BE2C (cell line): ENCODE results near the gene LENG9. TPM values are rescaled to one million over a fixed set of nuclear protein-coding genes. Genes with fewer than 3 reads are reported as not detected.
"Not testable (repeated sequence)": the region's sequence is repeated elsewhere in the genome, so short reads cannot be mapped to it uniquely, and the experiment has no call there.

Experiments used
- DNase-seq: peaks from one replicate; pipeline ENCODE4 v3.0.0-alpha.2; 2020
- H3K27me3 ChIP-seq: fragments of 250-450 bp; sonication (Bioruptor Pico); 2 replicates; pipeline ENCODE4 v1.5.1; 2020; ENCODE audit warnings: mild to moderate bottlenecking
- H3K36me3 ChIP-seq: fragments of 250-450 bp; sonication (Bioruptor Pico); 2 replicates; pipeline ENCODE4 v1.5.1; 2020; ENCODE audit warnings: mild to moderate bottlenecking
- H3K4me1 ChIP-seq: fragments of 250-450 bp; sonication (Bioruptor Pico); 2 replicates; pipeline ENCODE4 v1.5.1; 2020
- H3K4me3 ChIP-seq: 2 replicates; pipeline ENCODE4 v1.5.1; 2011; ENCODE audit warnings: low read depth, low read length
- H3K9me3 ChIP-seq: fragments of 250-450 bp; sonication (Bioruptor Pico); 2 replicates; pipeline ENCODE4 v1.5.1; 2020
- CTCF ChIP-seq: IDR thresholded peaks from 2 replicates; pipeline ENCODE4 v1.5.1; 2012; ENCODE audit warnings: mild to moderate bottlenecking, low read depth, low read length
- polyA plus RNA-seq: library from polyadenylated mRNA; unstranded; fragments of >200 nt; gene quantifications from one replicate; pipeline ENCODE4 v1.2.1, GENCODE V29; 2012; ENCODE audit warnings: low read depth, missing spikeins; ENCODE audit not compliant: insufficient read length, insufficient read depth

Gene LENG9
- polyA plus RNA-seq: 6.1 TPM

- DNase-seq: peak; percentile 99
- peak within 1 kb of the TSS; percentile 64 for H3K4me3 ChIP-seq
- H3K4me1 ChIP-seq: peaks cover 4% of the 10 kb centered on the region; the same call in 1 of the 2 replicates
Measured at GRCh38 chr19:54463531-54464043, at the start of gene LENG9. Gene LENG9 (minus strand): TSS chr19:54463778. CDS start chr19:54463526, 252 bp downstream.

GRCh38 chr19:54509200-54509940, 45.8 kb upstream of the LENG9 start:
- not testable (repeated sequence) for H3K36me3 ChIP-seq, H3K4me3 ChIP-seq

More at GRCh38 chr19:54463531-54464043, at the start of gene LENG9:
- Histone ChIP-seq H3K9me3 (no peaks in the 10 kb centered on the region), H3K27me3 (no peaks in the 10 kb centered on the region), H3K36me3 (peaks cover 26% of the 10 kb centered on the region)
- no peak for TF ChIP-seq CTCF

GRCh38 chr19:54508487-54508886, 44.9 kb upstream of the LENG9 start:
- H3K36me3 ChIP-seq, H3K4me1 ChIP-seq: not testable (repeated sequence)

More at GRCh38 chr19:54509200-54509940, 45.8 kb upstream of the LENG9 start:
- not testable (repeated sequence) for H3K4me1 ChIP-seq, H3K9me3 ChIP-seq, DNase-seq
- H3K27me3 ChIP-seq: peaks cover 27% of the 10 kb centered on the region

GRCh38 chr19:54507824-54508223, 44.2 kb upstream of the LENG9 start:
- Histone ChIP-seq H3K4me3 (no peak overlapping the region), H3K4me1 (no peaks in the 10 kb centered on the region), H3K27me3 (peaks cover 20% of the 10 kb centered on the region), H3K36me3 (no peaks in the 10 kb centered on the region), H3K9me3 (no peaks in the 10 kb centered on the region)
- no peak for TF ChIP-seq CTCF
- DNase-seq: no peak

More at GRCh38 chr19:54508487-54508886, 44.9 kb upstream of the LENG9 start:
- DNase-seq, H3K9me3 ChIP-seq, H3K4me3 ChIP-seq: not testable (repeated sequence)
- H3K27me3 ChIP-seq: peaks cover 22% of the 10 kb centered on the region

- peaks cover 18% of the 10 kb centered on the region for H3K27me3 ChIP-seq
- not testable (repeated sequence) for H3K9me3 ChIP-seq, H3K36me3 ChIP-seq, H3K4me1 ChIP-seq, DNase-seq, H3K4me3 ChIP-seq
Measured at GRCh38 chr19:54507038-54507717, 43.6 kb upstream of the LENG9 start.

GRCh38 chr19:54506079-54506478, 42.5 kb upstream of the LENG9 start:
- Histone ChIP-seq H3K36me3 (no peaks in the 10 kb centered on the region), H3K4me3 (no peak overlapping the region), H3K9me3 (no peaks in the 10 kb centered on the region), H3K4me1 (no peaks in the 10 kb centered on the region), H3K27me3 (peaks cover 14% of the 10 kb centered on the region)
- no peak for DNase-seq
- TF ChIP-seq CTCF: no peak

GRCh38 chr19:54505542-54505941, 42.0 kb upstream of the LENG9 start:
- H3K9me3 ChIP-seq, DNase-seq, H3K4me1 ChIP-seq, H3K36me3 ChIP-seq, H3K4me3 ChIP-seq: not testable (repeated sequence)
- H3K27me3 ChIP-seq: peaks cover 14% of the 10 kb centered on the region

GRCh38 chr19:54502518-54503048, 39.0 kb upstream of the LENG9 start, which contains the start of gene LAIR2:
Gene LAIR2 (plus strand): TSS chr19:54502831. CDS start chr19:54502919, 88 bp downstream.
- TF ChIP-seq CTCF: no peak
- DNase-seq: no peak
- Histone ChIP-seq H3K4me1 (no peaks in the 10 kb centered on the region), H3K27me3 (peaks cover 19% of the 10 kb centered on the region), H3K4me3 (no peak within 1 kb of the TSS), H3K9me3 (no peaks in the 10 kb centered on the region), H3K36me3 (no peaks in the 10 kb centered on the region)

- H3K36me3 ChIP-seq, H3K9me3 ChIP-seq, DNase-seq, H3K4me3 ChIP-seq, H3K4me1 ChIP-seq: not testable (repeated sequence)
- H3K27me3 ChIP-seq: peaks cover 37% of the 10 kb centered on the region
Measured at GRCh38 chr19:54498451-54498772, 34.8 kb upstream of the LENG9 start.

- H3K4me3 ChIP-seq, H3K36me3 ChIP-seq, H3K4me1 ChIP-seq, H3K9me3 ChIP-seq, DNase-seq: not testable (repeated sequence)
- H3K27me3 ChIP-seq: peaks cover 35% of the 10 kb centered on the region
Measured at GRCh38 chr19:54497747-54498450, 34.3 kb upstream of the LENG9 start.
